CD14-positive monocyte (primary cell): ENCODE results near the gene BCAR1. TPM values are rescaled to one million over a fixed set of nuclear protein-coding genes. Genes with fewer than 3 reads are reported as not detected.

Source experiments
- DNase-seq, 3 donors: peaks; one replicate each; pipeline ENCODE4 v3.0.0-alpha.2; 2011 to 2022
- H2AFZ ChIP-seq: 2 replicates; pipeline ENCODE4 v1.6.0; 2012; ENCODE audit warnings: mild to moderate bottlenecking, low read depth, low read length, inconsistent platforms; ENCODE audit not compliant: insufficient read depth, poor library complexity, severe bottlenecking
- H3K27ac ChIP-seq, 2 donors: 1 replicate in 1 of 2; 2 replicates in 1 of 2; pipeline ENCODE4 v1.5.1; 2012 to 2013; ENCODE audit warnings: low read length in 2 of 2, control low read depth in 1 of 2, inconsistent platforms in 1 of 2, low read depth in 1 of 2, mild to moderate bottlenecking in 1 of 2
- H3K27me3 ChIP-seq, 2 donors: one replicate each; pipeline versions ENCODE4 v1.6.0 to v1.6.1; 2011 to 2013; ENCODE audit warnings: low read length in 2 of 2; ENCODE audit not compliant: control insufficient read depth in 2 of 2, insufficient read depth in 2 of 2
- H3K36me3 ChIP-seq, 2 donors: replicated peaks in 1 of 2; 1 replicate in 1 of 2; 2 replicates in 1 of 2; pipeline versions ENCODE4 v1.5.1 to v1.6.1; 2012 to 2013; ENCODE audit warnings: low read length in 2 of 2, control low read depth in 1 of 2, inconsistent platforms in 1 of 2, mild to moderate bottlenecking in 1 of 2; ENCODE audit not compliant: insufficient read depth in 2 of 2, control insufficient read depth in 1 of 2
- H3K4me1 ChIP-seq, 2 donors: 1 replicate in 1 of 2; 2 replicates in 1 of 2; pipeline versions ENCODE4 v1.5.1 to v1.6.1; 2012 to 2013; ENCODE audit warnings: low read length in 2 of 2, control low read depth in 1 of 2, inconsistent platforms in 1 of 2, mild to moderate bottlenecking in 1 of 2, moderate library complexity in 1 of 2; ENCODE audit not compliant: insufficient read depth in 2 of 2, control insufficient read depth in 1 of 2
- H3K4me2 ChIP-seq: replicated peaks from 2 replicates; pipeline ENCODE3; 2012; ENCODE audit warnings: low read length, moderate library complexity, mild to moderate bottlenecking; ENCODE audit not compliant: poor library complexity, severe bottlenecking; ENCODE audit errors: extremely low read depth
- H3K4me3 ChIP-seq, 3 experiments: fragments of 200-600 bp in 1 of 3; sonication (generic) in 1 of 3; replicated peaks in 1 of 3; 1 replicate in 2 of 3; 2 replicates in 1 of 3; pipeline ENCODE4 v1.5.1; 2011 to 2013; ENCODE audit warnings: low read length in 3 of 3, mild to moderate bottlenecking in 3 of 3, control low read depth in 2 of 3, low read depth in 2 of 3, inconsistent platforms in 1 of 3, moderate library complexity in 1 of 3
- H3K79me2 ChIP-seq: 2 replicates; pipeline ENCODE4 v1.6.0; 2012; ENCODE audit warnings: mild to moderate bottlenecking, control low read depth, inconsistent platforms, low read length, moderate library complexity; ENCODE audit not compliant: insufficient read depth
- H3K9ac ChIP-seq: 2 replicates; pipeline ENCODE4 v1.6.0; 2017; ENCODE audit warnings: low read length, mild to moderate bottlenecking; ENCODE audit not compliant: insufficient read depth, poor library complexity, severe bottlenecking
- H3K9me3 ChIP-seq, 2 donors: replicated peaks in 1 of 2; 1 replicate in 1 of 2; 2 replicates in 1 of 2; pipeline versions ENCODE4 v1.5.1 to v1.6.1; 2012 to 2013; ENCODE audit warnings: low read length in 2 of 2, control low read depth in 1 of 2; ENCODE audit not compliant: control insufficient read depth in 1 of 2, insufficient read depth in 1 of 2
- H4K20me1 ChIP-seq: 2 replicates; pipeline ENCODE4 v1.6.0; 2012; ENCODE audit warnings: mild to moderate bottlenecking, low read length, control low read depth, moderate library complexity; ENCODE audit not compliant: insufficient read depth
- H3K27ac Mint-ChIP-seq, 7 donors: one replicate each; pipeline ENCODE4 v1.8.0; 2020; ENCODE audit warnings: mild to moderate bottlenecking in 7 of 7, mixed read lengths in 7 of 7, moderate library complexity in 6 of 7, inconsistent platforms in 2 of 7
- H3K27me3 Mint-ChIP-seq, 3 donors: one replicate each; pipeline ENCODE4 v1.8.0; 2021 to 2022; ENCODE audit warnings: low read depth in 3 of 3, mild to moderate bottlenecking in 3 of 3, mixed read lengths in 3 of 3, moderate library complexity in 3 of 3, inconsistent platforms in 1 of 3
- H3K36me3 Mint-ChIP-seq, 2 donors: one replicate each; pipeline ENCODE4 v1.8.0; 2020; ENCODE audit warnings: mixed read lengths in 2 of 2, inconsistent platforms in 1 of 2, mild to moderate bottlenecking in 1 of 2
- H3K4me1 Mint-ChIP-seq: one replicate; pipeline ENCODE4 v1.8.0; 2020; ENCODE audit warnings: mild to moderate bottlenecking, mixed read lengths
- H3K4me3 Mint-ChIP-seq, 2 donors: one replicate each; pipeline ENCODE4 v1.8.0; 2020; ENCODE audit warnings: mild to moderate bottlenecking in 2 of 2, mixed read lengths in 2 of 2, moderate library complexity in 1 of 2
- H3K9me3 Mint-ChIP-seq, 7 donors: one replicate each; pipeline ENCODE4 v1.8.0; 2020 to 2022; ENCODE audit warnings: mixed read lengths in 7 of 7, mild to moderate bottlenecking in 6 of 7, moderate library complexity in 6 of 7, inconsistent platforms in 2 of 7
- CTCF ChIP-seq: fragments of 200-600 bp; IDR thresholded peaks from one replicate; pipeline ENCODE4 v1.8.0; 2022; ENCODE audit warnings: antibody characterized with exemption, mild to moderate bottlenecking
- WGBS: methylation state at CpG from one replicate; pipeline ENCODE4 v1.1.5; 2013; ENCODE audit warnings: missing lambda C conversion rate; ENCODE audit not compliant: insufficient coverage; 5-methylcytosine and 5-hydroxymethylcytosine counted together
- intact Hi-C, 2 donors: fragments of 100-400 bp; cut with micrococcal nuclease; formaldehyde crosslinking; loops; one replicate each; pipeline versions ENCODE4 v1.15.0 to v1.15.1; 2023
- polyA plus RNA-seq, 3 donors: library from polyadenylated mRNA; depleted of rRNA in 1 of 3; unstranded in 2 of 3; stranded (reverse) in 1 of 3; fragments of 300-500 nt in 2 of 3; fragments of >200 nt in 1 of 3; fragmentation: Illumina TruSeq in 2 of 3; gene quantifications; 1 replicate in 2 of 3; 2 replicates in 1 of 3; pipeline ENCODE4 v1.2.3, GENCODE V29; 2012 to 2021

The BCAR1 gene
- polyA plus RNA-seq, 3 donors = not detected

GRCh38 chr16:75235721-75236193 lies 15.7 kb downstream of the BCAR1 start:
- peaks cover 0 to 11% (median 0%) of the 10 kb centered on the region in 7 donors for H3K9me3 Mint-ChIP-seq
- H3K27me3 Mint-ChIP-seq = peaks cover 55 to 99% (median 74%) of the 10 kb centered on the region in 3 donors
- H3K27ac Mint-ChIP-seq = no peak overlapping the region
- no peak for DNase-seq
- no peaks in the 10 kb centered on the region for H3K9me3 ChIP-seq
- no peaks in the 10 kb centered on the region for H3K36me3 ChIP-seq
- no peak overlapping the region for H3K4me2 ChIP-seq
- no peak overlapping the region for H3K27ac ChIP-seq
- no peak overlapping the region for H2AFZ ChIP-seq
- no peaks in the 10 kb centered on the region for H3K79me2 ChIP-seq
- H3K36me3 Mint-ChIP-seq = no peaks in the 10 kb centered on the region
- intact Hi-C loops = loop anchor here in 1 of 2 donors (10.0 kb wide), 1 partner anchor 529 kb away; no protein-coding TSS in a partner anchor
- no peak overlapping the region for H3K4me3 ChIP-seq
- H3K9ac ChIP-seq = no peak overlapping the region
- no peaks in the 10 kb centered on the region for H3K4me1 ChIP-seq
- H3K27me3 ChIP-seq = peaks cover 4 to 89% of the 10 kb centered on the region in 2 donors
- no peaks in the 10 kb centered on the region for H4K20me1 ChIP-seq
- H3K4me3 Mint-ChIP-seq = peak overlapping the region in 1 of 2 donors; percentile 28
- no peak for TF ChIP-seq CTCF
- no peaks in the 10 kb centered on the region for H3K4me1 Mint-ChIP-seq
- 95% methylated on average over 31 of the region's 34 CpGs for WGBS

- Histone ChIP-seq H3K4me1 (no peaks in the 10 kb centered on the region), H3K79me2 (no peaks in the 10 kb centered on the region), H3K9ac (no peak overlapping the region), H3K9me3 (no peaks in the 10 kb centered on the region), H3K27ac (no peak overlapping the region), H3K4me3 (no peak overlapping the region), H3K4me2 (no peak overlapping the region), H4K20me1 (no peaks in the 10 kb centered on the region), H2AFZ (no peak overlapping the region), H3K36me3 (no peaks in the 10 kb centered on the region), H3K27me3 (peaks cover 4 to 84% of the 10 kb centered on the region in 2 donors)
- intact Hi-C loops = loop anchor here in 1 of 2 donors (5.0 to 10.0 kb wide), 2 partner anchors 152 to 530 kb away; no protein-coding TSS in a partner anchor
- no peak for DNase-seq
- H3K36me3 Mint-ChIP-seq = no peaks in the 10 kb centered on the region
- H3K4me3 Mint-ChIP-seq = peak overlapping the region in 1 of 2 donors; percentile 67
- TF ChIP-seq CTCF = no peak
- peaks cover 56 to 99% (median 73%) of the 10 kb centered on the region in 3 donors for H3K27me3 Mint-ChIP-seq
- 93% methylated on average over 42 of the region's 48 CpGs for WGBS
- H3K9me3 Mint-ChIP-seq = peaks cover 0 to 11% (median 0%) of the 10 kb centered on the region in 7 donors
- H3K27ac Mint-ChIP-seq = no peak overlapping the region
- H3K4me1 Mint-ChIP-seq = no peaks in the 10 kb centered on the region
These were observed 16.3 kb downstream of the BCAR1 start for GRCh38 chr16:75234856-75235696.
